Spleen (tissue), 11 donors: ENCODE measurements around the gene ATE1. TPM values are rescaled to one million over a fixed set of nuclear protein-coding genes. Genes with fewer than 3 reads are reported as not detected.

Source experiments
- DNase-seq: peaks from one replicate; pipeline ENCODE4 v3.0.0-alpha.2; 2020
- H3K27ac ChIP-seq, 8 donors: fragments of 200-600 bp; sonication (generic) in 7 of 8; 1 replicate in 4 of 8; 2 replicates in 4 of 8; pipeline versions ENCODE4 v1.5.0 to v1.8.0; 2016 to 2021; ENCODE audit warnings: inconsistent platforms in 4 of 8, mild to moderate bottlenecking in 4 of 8, moderate library complexity in 1 of 8
- H3K27me3 ChIP-seq, 7 donors: fragments of 200-600 bp; sonication (generic) in 6 of 7; replicated peaks in 1 of 7; 1 replicate in 4 of 7; 2 replicates in 3 of 7; pipeline versions ENCODE4 v1.5.0 to v1.8.0; 2016 to 2021; ENCODE audit warnings: inconsistent platforms in 3 of 7, mild to moderate bottlenecking in 1 of 7
- H3K36me3 ChIP-seq, 6 donors: fragments of 200-600 bp; sonication (generic) in 5 of 6; 1 replicate in 4 of 6; 2 replicates in 2 of 6; pipeline versions ENCODE4 v1.5.0 to v1.8.0; 2016 to 2021; ENCODE audit warnings: inconsistent platforms in 2 of 6
- H3K4me1 ChIP-seq, 6 donors: fragments of 200-600 bp; sonication (generic) in 5 of 6; 1 replicate in 3 of 6; 2 replicates in 3 of 6; pipeline versions ENCODE4 v1.5.0 to v1.8.0; 2016 to 2021; ENCODE audit warnings: inconsistent platforms in 3 of 6
- H3K4me3 ChIP-seq, 8 donors: fragments of 200-600 bp; sonication (generic) in 7 of 8; 1 replicate in 4 of 8; 2 replicates in 4 of 8; pipeline versions ENCODE4 v1.5.0 to v1.8.0; 2016 to 2021; ENCODE audit warnings: inconsistent platforms in 4 of 8, mild to moderate bottlenecking in 4 of 8, moderate library complexity in 2 of 8
- H3K9me3 ChIP-seq, 8 donors: fragments of 200-600 bp; sonication (generic) in 7 of 8; 1 replicate in 4 of 8; 2 replicates in 4 of 8; pipeline versions ENCODE4 v1.5.0 to v1.8.0; 2016 to 2021; ENCODE audit warnings: inconsistent platforms in 4 of 8
- CTCF ChIP-seq, 11 experiments: fragments of 200-600 bp in 7 of 11; fragments of 450-650 bp in 4 of 11; sonication (generic) in 4 of 11; IDR thresholded peaks in 8 of 11; conservative IDR thresholded peaks in 3 of 11; 1 replicate in 7 of 11; 2 replicates in 4 of 11; pipeline versions ENCODE4 v1.4.0 to v1.8.0; 2016 to 2021; ENCODE audit warnings: antibody characterized with exemption in 11 of 11, inconsistent platforms in 4 of 11, mild to moderate bottlenecking in 1 of 11
- POLR2A ChIP-seq, 3 donors: fragments of 450-650 bp; IDR thresholded peaks; one replicate each; pipeline ENCODE4 v1.5.1; 2017; ENCODE audit warnings: antibody characterized with exemption in 3 of 3, mild to moderate bottlenecking in 1 of 3
- POLR2AphosphoS5 ChIP-seq, 3 donors: sonication (generic); formaldehyde crosslinking; IDR thresholded peaks; one replicate each; pipeline ENCODE4 v1.5.1; 2017; ENCODE audit warnings: antibody characterized with exemption in 3 of 3
- WGBS, 5 donors: extraction: QIAGEN DNeasy Blood & Tissue Kit in 3 of 5; methylation state at CpG; one replicate each; pipeline versions ENCODE4 v1.1.5 to v1.1.7; 2013 to 2018; 5-methylcytosine and 5-hydroxymethylcytosine counted together
- intact Hi-C: fragments of 100-400 bp; cut with DNase I; formaldehyde crosslinking; loops from one replicate; pipeline ENCODE4 v1.15.0; 2023; ENCODE audit warnings: low total_unique reads
- polyA plus RNA-seq, 3 donors: library from polyadenylated mRNA; stranded (reverse); fragments of 200-250 nt; gene quantifications; one replicate each; pipeline ENCODE4 v1.2.1, GENCODE V29; 2013
- total RNA-seq, 7 donors: library from RNA; depleted of rRNA in 3 of 7; stranded (reverse); fragments of >200 nt in 3 of 7; fragmentation: NEBNext Ultra II Directional in 4 of 7; extraction: Animal tissue kit (Norgen Biotek cat#: 25700) in 4 of 7; gene quantifications; one replicate each; pipeline versions ENCODE4 v1.1.0 to v1.2.1, GENCODE V29; 2016 to 2021
- donor health status: healthy with polysubstance abuse.
- donor health status: DM: no; HTN: no; CAD: no; lungs with moderate emphysema.
- donor health status: DM: no; HTN: no; CAD: no.
- donor health status: Bipolar disorder and iron deficiency.
- donor health status: healthy.
- donor health status: DM: no; HTN: no; CAD: no.
- donor health status: DM: yes; HTN: yes; CAD: no.

The ATE1 gene
- total and polyA plus RNA-seq, 10 donors: 5.4 to 38.9 (median 29.9) TPM

- no peak for DNase-seq
- no peak overlapping the region for H3K4me3 ChIP-seq
- H3K36me3 ChIP-seq: peaks cover 0 to 76% (median 21%) of the 10 kb centered on the region in 6 donors
- no peaks in the 10 kb centered on the region for H3K4me1 ChIP-seq
- TF ChIP-seq POLR2A (IDR thresholded peaks at IDR 0.05) (no peak), POLR2AphosphoS5 (IDR thresholded peaks at IDR 0.05) (no peak), CTCF (IDR thresholded peaks at IDR 0.05 in 8 of 11, conservative IDR thresholded peaks at IDR 0.05 in 3 of 11) (no peak)
- peaks cover 0 to 19% (median 15%) of the 10 kb centered on the region in 8 donors for H3K9me3 ChIP-seq
- no peak overlapping the region for H3K27ac ChIP-seq
- intact Hi-C loops: no loop called here
- WGBS, 5 donors: 99 to 100% (median 99%) methylated on average over 2 of the region's 2 CpGs
- no peaks in the 10 kb centered on the region for H3K27me3 ChIP-seq
Observed at GRCh38 chr10:121846555-121846954, 81.3 kb downstream of the ATE1 start.

- DNase-seq: no peak
- no peaks in the 10 kb centered on the region for H3K4me1 ChIP-seq
- intact Hi-C loops: no loop called here
- peaks cover 0 to 19% (median 15%) of the 10 kb centered on the region in 8 donors for H3K9me3 ChIP-seq
- peaks cover 0 to 73% (median 21%) of the 10 kb centered on the region in 6 donors for H3K36me3 ChIP-seq
- H3K27me3 ChIP-seq: no peaks in the 10 kb centered on the region
- TF ChIP-seq POLR2A (IDR thresholded peaks at IDR 0.05) (no peak), POLR2AphosphoS5 (IDR thresholded peaks at IDR 0.05) (no peak), CTCF (IDR thresholded peaks at IDR 0.05 in 8 of 11, conservative IDR thresholded peaks at IDR 0.05 in 3 of 11) (no peak)
- no peak overlapping the region for H3K27ac ChIP-seq
- no peak overlapping the region for H3K4me3 ChIP-seq
- 63 to 80% (median 72%) methylated on average over 3 of the region's 3 CpGs for WGBS, 5 donors
Observed at GRCh38 chr10:121845044-121845784, 82.6 kb downstream of the ATE1 start.

GRCh38 chr10:121844537-121844936 lies 83.3 kb downstream of the ATE1 start:
- H3K9me3 ChIP-seq: peaks cover 0 to 19% (median 15%) of the 10 kb centered on the region in 8 donors
- no peak for DNase-seq
- no peaks in the 10 kb centered on the region for H3K4me1 ChIP-seq
- H3K4me3 ChIP-seq: no peak overlapping the region
- H3K36me3 ChIP-seq: peaks cover 0 to 72% (median 20%) of the 10 kb centered on the region in 6 donors
- H3K27me3 ChIP-seq: no peaks in the 10 kb centered on the region
- 63 to 81% (median 79%) methylated on average over 3 of the region's 3 CpGs for WGBS, 5 donors
- no peak for TF ChIP-seq POLR2A (IDR thresholded peaks at IDR 0.05)
- no peak for TF ChIP-seq POLR2AphosphoS5 (IDR thresholded peaks at IDR 0.05)
- no peak for TF ChIP-seq CTCF (IDR thresholded peaks at IDR 0.05 in 8 of 11, conservative IDR thresholded peaks at IDR 0.05 in 3 of 11)
- H3K27ac ChIP-seq: no peak overlapping the region
- intact Hi-C loops: no loop called here

GRCh38 chr10:121843379-121843778 lies 84.5 kb downstream of the ATE1 start:
- Histone ChIP-seq H3K4me1 (no peaks in the 10 kb centered on the region), H3K36me3 (peaks cover 0 to 61% (median 15%) of the 10 kb centered on the region in 6 donors), H3K4me3 (no peak overlapping the region), H3K9me3 (peaks cover 0 to 19% (median 15%) of the 10 kb centered on the region in 8 donors), H3K27ac (no peak overlapping the region), H3K27me3 (no peaks in the 10 kb centered on the region)
- no peak for TF ChIP-seq CTCF (IDR thresholded peaks at IDR 0.05 in 8 of 11, conservative IDR thresholded peaks at IDR 0.05 in 3 of 11)
- TF ChIP-seq POLR2A (IDR thresholded peaks at IDR 0.05): no peak
- no peak for TF ChIP-seq POLR2AphosphoS5 (IDR thresholded peaks at IDR 0.05)
- no peak for DNase-seq
- intact Hi-C loops: no loop called here
- 94 to 100% (median 96%) methylated on average over 2 of the region's 2 CpGs for WGBS, 5 donors
